ENCODE results near the gene HAUS3. TPM values are rescaled to one million over a fixed set of nuclear protein-coding genes. Genes with fewer than 3 reads are reported as not detected.

The HAUS3 gene, protein sequence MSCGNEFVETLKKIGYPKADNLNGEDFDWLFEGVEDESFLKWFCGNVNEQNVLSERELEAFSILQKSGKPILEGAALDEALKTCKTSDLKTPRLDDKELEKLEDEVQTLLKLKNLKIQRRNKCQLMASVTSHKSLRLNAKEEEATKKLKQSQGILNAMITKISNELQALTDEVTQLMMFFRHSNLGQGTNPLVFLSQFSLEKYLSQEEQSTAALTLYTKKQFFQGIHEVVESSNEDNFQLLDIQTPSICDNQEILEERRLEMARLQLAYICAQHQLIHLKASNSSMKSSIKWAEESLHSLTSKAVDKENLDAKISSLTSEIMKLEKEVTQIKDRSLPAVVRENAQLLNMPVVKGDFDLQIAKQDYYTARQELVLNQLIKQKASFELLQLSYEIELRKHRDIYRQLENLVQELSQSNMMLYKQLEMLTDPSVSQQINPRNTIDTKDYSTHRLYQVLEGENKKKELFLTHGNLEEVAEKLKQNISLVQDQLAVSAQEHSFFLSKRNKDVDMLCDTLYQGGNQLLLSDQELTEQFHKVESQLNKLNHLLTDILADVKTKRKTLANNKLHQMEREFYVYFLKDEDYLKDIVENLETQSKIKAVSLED
- 18.0 and 19.1 TPM in 2 replicates for total RNA-seq (2021)
- long read RNA-seq, full-length matches to known transcripts: 64 of 180 reads
- long read RNA-seq, partial matches to known transcripts: 99 of 180 reads
- long read RNA-seq, other reads (novel, unspliced or antisense): 17 of 180 reads

DNA sequence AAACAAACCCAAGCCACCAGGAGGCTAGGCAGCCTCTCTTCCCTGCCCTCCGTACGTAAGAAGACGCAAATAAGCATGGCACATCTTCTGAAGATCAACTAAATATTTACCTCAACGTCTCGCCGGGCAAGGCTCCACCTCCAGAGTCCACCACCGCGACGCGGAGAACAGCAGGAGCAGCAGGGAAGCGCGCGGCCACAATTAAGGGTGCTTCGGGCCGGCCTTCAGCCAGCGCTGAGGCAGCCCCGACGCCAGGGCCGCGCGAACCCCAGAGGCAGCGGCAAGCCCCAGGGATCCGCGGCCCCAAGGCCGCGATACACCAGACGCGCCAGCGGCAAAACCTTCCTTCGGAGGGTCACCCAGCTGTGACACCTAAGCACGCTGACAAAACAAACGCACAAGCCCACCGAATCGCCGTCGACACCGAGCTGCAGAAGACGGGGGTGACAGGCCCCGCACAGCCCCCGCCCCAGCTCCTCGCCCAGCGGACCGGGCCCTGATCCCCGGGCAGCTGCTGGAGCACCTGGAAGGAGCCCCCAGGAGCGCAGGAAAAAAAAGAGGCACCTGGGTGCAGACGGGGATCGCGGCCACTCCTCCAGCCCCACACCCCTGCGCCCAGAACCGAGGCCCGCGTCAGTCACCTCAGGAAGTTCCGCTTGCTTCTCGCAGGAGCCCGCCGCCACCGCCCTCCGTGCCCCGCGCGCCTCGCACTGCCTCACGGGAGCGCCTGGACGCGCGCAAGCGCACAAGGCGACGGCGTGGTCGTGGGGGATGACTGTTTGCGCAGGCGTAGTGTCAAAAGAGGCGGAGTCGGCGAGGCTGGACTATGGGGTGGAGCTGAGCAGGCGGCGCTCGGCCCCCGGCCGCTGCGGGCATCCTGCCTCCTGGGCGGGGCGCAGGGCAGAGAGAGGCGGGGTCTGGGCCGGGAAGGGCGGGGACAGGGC lies at the start of gene HAUS3, which contains the start of gene POLN:
TSS of gene HAUS3 (minus strand) at position 712 of the 944 bp plus-strand sequence. CDS start 1,175 bp downstream, outside the sequence.
TSS of gene POLN (minus strand) at position 712 of the 944 bp plus-strand sequence. CDS start 12,890 bp downstream, outside the sequence.
- H3K27ac ChIP-seq (ENCODE audit: insufficient read length, low read depth, low read length): no peak within 1 kb of the TSS
- no peak within 1 kb of the TSS for H3K4ac ChIP-seq (ENCODE audit: low read depth, low read length)

More for the DNA sequence above, at the start of gene HAUS3, which contains the start of gene POLN:
- Mint-ChIP-seq H3K4me3 (peak within 1 kb of the TSS; percentile 88 to 93), H3K27me3 (ENCODE audit: low read depth) (peaks cover 5% of the 10 kb centered on the region), H3K36me3 (ENCODE audit: insufficient read depth in 1 of 3, low read depth in 3 of 3) (peaks cover 9 to 25% (median 24%) of the 10 kb centered on the region in 3 experiments; a peak in 6 of 7 replicates), H3K27ac (peak within 1 kb of the TSS in 1 of 3 experiments; percentile 38; a peak in 1 of 7 replicates), H3K9me3 (peaks cover 13 to 17% of the 10 kb centered on the region in 2 experiments), H3K4me1 (peaks cover 22 to 32% of the 10 kb centered on the region in 2 experiments)
- Histone ChIP-seq H3K56ac (ENCODE audit: insufficient read length, low read depth, low read length) (no peak within 1 kb of the TSS), H2BK12ac (ENCODE audit: insufficient read length, low read depth, low read length) (no peak within 1 kb of the TSS), H3K9me3 (ENCODE audit: control insufficient read depth, low read depth, low read length) (no peaks in the 10 kb centered on the region), H2AK5ac (ENCODE audit: insufficient read length, low read length) (no peak within 1 kb of the TSS), H4K20me1 (ENCODE audit: control insufficient read depth, insufficient read depth, insufficient read length) (no peaks in the 10 kb centered on the region), H3K79me2 (ENCODE audit: insufficient read depth, low read length) (peaks cover 6% of the 10 kb centered on the region; the same call in 1 of the 2 replicates), H2BK20ac (ENCODE audit: low read depth, low read length, poor library complexity, severe bottlenecking) (no peak within 1 kb of the TSS), H3K23me2 (ENCODE audit: insufficient read length, low read depth, low read length, poor library complexity, severe bottlenecking) (peaks cover 3% of the 10 kb centered on the region), H3K9ac (ENCODE audit: extremely low read depth, insufficient read length, low read length) (peak within 1 kb of the TSS; percentile 71), H3K79me1 (ENCODE audit: insufficient read depth, low read depth, low read length, poor library complexity, severe bottlenecking) (no peaks in the 10 kb centered on the region), H2BK120ac (ENCODE audit: low read depth, low read length, poor library complexity, severe bottlenecking) (no peak within 1 kb of the TSS), H3K14ac (ENCODE audit: insufficient read depth, low read length) (no peak within 1 kb of the TSS), H3K4me2 (ENCODE audit: insufficient read depth, insufficient read length, low read length) (peak within 1 kb of the TSS; percentile 63), H2BK15ac (ENCODE audit: low read depth, low read length) (no peak within 1 kb of the TSS), H2BK5ac (ENCODE audit: insufficient read length, low read length) (no peak within 1 kb of the TSS), H2AFZ (ENCODE audit: low read length) (no peak within 1 kb of the TSS), H4K5ac (ENCODE audit: insufficient read length, low read depth, low read length) (no peak within 1 kb of the TSS), H3K23ac (ENCODE audit: insufficient read length, low read depth, low read length) (no peak within 1 kb of the TSS), H3K18ac (ENCODE audit: insufficient read length, low read depth, low read length) (no peak within 1 kb of the TSS), H4K91ac (ENCODE audit: insufficient read length, low read depth, low read length) (no peak within 1 kb of the TSS), H3K27me3 (ENCODE audit: insufficient read depth, low read length) (no peaks in the 10 kb centered on the region), H3T11ph (ENCODE audit: low read length) (no peak within 1 kb of the TSS), H4K8ac (replicated peaks; ENCODE audit: insufficient read length, low read depth, low read length) (no peak within 1 kb of the TSS), H3K4me1 (ENCODE audit: insufficient read depth, low read length) (no peaks in the 10 kb centered on the region)
- no CpG with 5 or more reads among the region's 88 CpGs for WGBS (ENCODE audit: extremely low coverage, insufficient read length, low lambda C conversion rate)
- TF ChIP-seq, protein P1, sequence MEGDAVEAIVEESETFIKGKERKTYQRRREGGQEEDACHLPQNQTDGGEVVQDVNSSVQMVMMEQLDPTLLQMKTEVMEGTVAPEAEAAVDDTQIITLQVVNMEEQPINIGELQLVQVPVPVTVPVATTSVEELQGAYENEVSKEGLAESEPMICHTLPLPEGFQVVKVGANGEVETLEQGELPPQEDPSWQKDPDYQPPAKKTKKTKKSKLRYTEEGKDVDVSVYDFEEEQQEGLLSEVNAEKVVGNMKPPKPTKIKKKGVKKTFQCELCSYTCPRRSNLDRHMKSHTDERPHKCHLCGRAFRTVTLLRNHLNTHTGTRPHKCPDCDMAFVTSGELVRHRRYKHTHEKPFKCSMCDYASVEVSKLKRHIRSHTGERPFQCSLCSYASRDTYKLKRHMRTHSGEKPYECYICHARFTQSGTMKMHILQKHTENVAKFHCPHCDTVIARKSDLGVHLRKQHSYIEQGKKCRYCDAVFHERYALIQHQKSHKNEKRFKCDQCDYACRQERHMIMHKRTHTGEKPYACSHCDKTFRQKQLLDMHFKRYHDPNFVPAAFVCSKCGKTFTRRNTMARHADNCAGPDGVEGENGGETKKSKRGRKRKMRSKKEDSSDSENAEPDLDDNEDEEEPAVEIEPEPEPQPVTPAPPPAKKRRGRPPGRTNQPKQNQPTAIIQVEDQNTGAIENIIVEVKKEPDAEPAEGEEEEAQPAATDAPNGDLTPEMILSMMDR (conservative IDR thresholded peaks at IDR 0.05): 0 out of 3 replicates have a peak, but pooled peaks have one; percentile 12
- DNase-seq: peak; percentile 97
